ENCODE results near the gene APOBEC3B. TPM values are rescaled to one million over a fixed set of nuclear protein-coding genes. Genes with fewer than 3 reads are reported as not detected.
"Not testable (repeated sequence)": the region's sequence is repeated elsewhere in the genome, so short reads cannot be mapped to it uniquely, and the experiment has no call there.

APOBEC3B gene
- polyA plus RNA-seq, 1 donor = 1.4 TPM

- DNase-seq (ENCODE audit: low read depth) = no peak
These were observed 15.4 kb downstream of the APOBEC3B start for GRCh38 chr22:38997518-38997917.

- peak; percentile 65 for DNase-seq (ENCODE audit: low read depth)
These were observed 21.1 kb downstream of the APOBEC3B start for GRCh38 chr22:39003165-39003638.

DNA sequence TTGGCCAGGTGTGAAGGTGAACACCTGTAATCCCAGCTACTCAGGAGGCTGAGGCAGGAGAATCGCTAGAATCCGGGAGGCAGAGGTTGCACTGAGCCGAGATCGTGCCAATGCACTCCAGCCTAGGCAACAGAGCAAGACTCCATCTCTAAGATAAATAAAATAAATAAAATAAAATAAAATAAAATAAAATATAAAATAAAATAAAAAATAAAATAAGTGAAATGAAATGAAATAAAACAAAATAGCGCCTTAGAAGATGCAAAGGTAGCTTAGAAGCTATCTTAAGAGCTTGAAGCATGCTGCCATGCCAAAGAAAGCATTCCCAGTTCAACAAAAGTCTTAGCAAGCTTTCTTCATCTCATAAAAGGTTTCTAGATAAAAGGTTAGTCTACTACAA lies 25.0 kb downstream of the APOBEC3B start:
- no peak for DNase-seq (ENCODE audit: low read depth)

- not testable (repeated sequence) for DNase-seq (ENCODE audit: low read depth)
These were observed 26.2 kb downstream of the APOBEC3B start for GRCh38 chr22:39008271-39008850.

GRCh38 chr22:39010946-39011345 lies 28.8 kb downstream of the APOBEC3B start:
- DNase-seq (ENCODE audit: low read depth) = no peak

- DNase-seq (ENCODE audit: low read depth) = no peak
These were observed 30.7 kb downstream of the APOBEC3B start for GRCh38 chr22:39012533-39013511.

DNA sequence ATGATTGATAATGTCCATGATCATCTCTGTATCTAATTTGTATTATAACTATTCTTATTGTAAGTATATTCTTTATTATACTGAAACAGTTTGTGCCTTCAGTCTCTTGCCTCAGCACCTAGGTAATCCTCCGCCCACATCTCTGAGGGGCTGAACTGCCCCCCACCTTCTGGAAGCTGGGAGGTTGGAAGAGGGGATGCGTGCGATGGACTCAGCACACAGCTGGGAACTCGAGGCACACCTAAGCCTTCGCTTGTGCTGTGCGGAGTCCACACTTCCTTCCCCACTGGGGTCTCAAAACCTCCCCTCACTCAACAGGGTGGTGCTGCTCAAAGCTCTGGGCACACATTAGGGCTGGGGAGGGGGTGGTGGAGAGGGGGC lies 31.4 kb downstream of the APOBEC3B start:
- not testable (repeated sequence) for DNase-seq (ENCODE audit: low read depth)

DNA sequence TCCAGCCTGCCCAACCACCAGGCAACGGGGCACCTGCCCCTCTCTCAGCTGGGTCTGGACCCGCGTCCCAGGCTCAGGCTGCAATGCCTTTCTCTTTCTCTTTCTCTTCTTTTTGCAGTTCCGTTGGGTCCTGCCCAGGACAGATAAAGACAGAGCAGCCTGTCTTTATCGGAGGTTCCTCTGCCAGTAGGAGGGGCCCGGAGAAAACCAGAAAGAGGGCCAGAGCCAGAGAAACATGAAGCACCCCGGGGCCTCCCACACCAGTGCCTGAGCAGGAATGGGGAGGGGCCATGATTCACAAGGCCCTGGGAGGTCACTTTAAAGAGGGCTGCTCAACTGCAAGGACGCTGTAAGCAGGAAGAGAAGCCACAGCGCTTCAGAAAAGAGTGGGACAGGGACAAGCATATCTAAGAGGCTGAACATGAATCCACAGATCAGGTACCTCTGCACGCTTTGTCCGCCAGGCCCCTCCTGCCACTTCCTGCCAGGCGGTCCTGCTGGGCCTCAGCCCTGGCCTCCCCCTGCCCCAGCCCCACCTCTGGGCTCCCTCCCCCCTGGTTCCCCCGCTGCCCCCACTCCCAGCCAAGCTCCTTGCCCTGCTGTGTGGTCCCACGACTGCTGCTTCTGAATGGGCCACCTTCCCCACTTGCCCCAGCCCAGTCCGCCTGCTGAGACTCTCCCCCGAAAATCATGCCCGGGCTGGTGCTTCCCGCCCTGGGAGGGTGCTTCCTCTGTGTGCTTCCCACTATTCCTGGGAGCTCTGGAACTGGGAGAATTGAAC lies 32.0 kb downstream of the APOBEC3B start, which contains the start of gene APOBEC3C:
APOBEC3C (plus strand) TSS at position 316 of the 781 bp plus-strand sequence; CDS start at position 422, 106 bp downstream.
- DNase-seq (ENCODE audit: low read depth) = peak; percentile 32

DNA sequence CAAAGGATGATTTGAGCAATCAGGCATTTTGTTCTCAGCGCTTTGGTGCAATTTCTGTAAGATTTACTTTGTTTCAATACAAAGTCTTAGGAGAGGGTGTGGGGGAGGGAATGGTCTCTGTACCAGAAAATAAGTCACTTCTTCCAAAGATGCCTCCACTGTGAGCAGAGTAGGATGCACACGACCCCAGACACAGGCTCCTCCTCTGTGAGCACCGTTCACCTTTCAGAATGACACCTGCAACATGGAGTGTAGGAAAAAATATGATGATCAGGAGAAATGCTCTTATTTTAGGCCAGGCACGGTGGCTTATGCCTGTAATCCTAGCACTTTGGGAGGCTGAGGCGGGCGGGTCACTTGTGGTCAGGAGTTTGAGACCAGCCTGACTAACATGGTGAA lies 32.6 kb downstream of the APOBEC3B start:
- not testable (repeated sequence) for DNase-seq (ENCODE audit: low read depth)

- no peak for DNase-seq (ENCODE audit: low read depth)
These were observed 34.4 kb downstream of the APOBEC3B start for GRCh38 chr22:39016592-39016991.

DNA sequence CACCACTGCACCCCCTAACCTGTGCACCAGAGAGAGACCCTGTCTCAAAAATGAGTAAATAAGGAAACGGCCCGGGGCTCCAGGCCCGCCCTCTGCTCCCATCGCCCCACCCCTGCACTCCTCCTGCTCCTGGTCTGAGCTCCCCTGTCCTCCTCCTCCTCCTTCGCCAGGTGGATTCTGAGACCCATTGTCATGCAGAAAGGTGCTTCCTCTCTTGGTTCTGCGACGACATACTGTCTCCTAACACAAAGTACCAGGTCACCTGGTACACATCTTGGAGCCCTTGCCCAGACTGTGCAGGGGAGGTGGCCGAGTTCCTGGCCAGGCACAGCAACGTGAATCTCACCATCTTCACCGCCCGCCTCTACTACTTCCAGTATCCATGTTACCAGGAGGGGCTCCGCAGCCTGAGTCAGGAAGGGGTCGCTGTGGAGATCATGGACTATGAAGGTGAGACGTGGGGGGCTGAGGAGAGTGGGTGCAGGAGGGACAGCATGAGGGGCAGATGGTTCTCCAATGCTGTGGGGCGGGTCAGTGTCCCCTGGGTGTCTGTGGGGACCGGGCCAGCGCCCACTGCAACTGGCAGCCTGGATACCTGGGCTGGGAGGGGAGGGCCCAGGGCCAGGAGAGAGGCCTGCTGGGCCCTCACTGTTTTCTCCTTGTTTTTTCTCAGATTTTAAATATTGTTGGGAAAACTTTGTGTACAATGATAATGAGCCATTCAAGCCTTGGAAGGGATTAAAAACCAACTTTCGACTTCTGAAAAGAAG lies 35.6 kb downstream of the APOBEC3B start:
- no peak for DNase-seq (ENCODE audit: low read depth)

GRCh38 chr22:39020021-39020651 lies 38.0 kb downstream of the APOBEC3B start:
- not testable (repeated sequence) for DNase-seq (ENCODE audit: low read depth)

DNA sequence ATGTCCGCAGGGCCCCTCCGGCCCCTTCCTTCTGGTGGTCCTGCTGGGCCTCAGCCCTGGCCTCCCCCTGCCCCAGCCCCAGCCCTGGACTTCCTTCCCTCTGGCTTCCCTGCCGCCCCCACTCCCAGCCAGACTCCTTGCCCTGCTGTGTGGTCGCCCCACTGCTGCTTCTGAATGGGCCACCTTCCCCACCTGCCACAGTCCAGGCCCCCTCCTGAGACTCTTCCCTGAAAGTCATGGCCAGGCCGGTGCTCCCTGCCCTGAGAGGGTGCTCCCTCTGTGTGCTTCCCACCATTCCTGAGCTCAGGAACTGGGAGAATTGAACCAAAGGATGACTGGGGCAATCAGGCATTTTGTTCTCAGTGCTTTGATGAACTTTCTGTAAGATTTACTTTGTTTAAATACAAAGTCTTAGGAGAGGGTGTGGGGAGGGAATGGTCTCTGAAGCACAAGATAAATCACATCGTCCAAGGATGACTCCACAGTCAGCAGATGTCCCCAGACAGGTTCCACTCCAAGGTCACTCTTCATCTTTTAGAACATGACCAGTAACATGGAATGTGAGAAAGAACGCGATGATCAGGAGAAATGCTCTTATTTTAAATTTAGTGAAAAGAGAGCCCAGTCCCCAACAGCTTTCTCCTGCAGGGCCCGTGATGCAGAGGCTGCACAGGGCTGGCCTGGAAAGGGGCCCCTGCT lies 39.6 kb downstream of the APOBEC3B start:
- DNase-seq (ENCODE audit: low read depth) = no peak

GRCh38 chr22:39024519-39025308 lies 42.6 kb downstream of the APOBEC3B start:
- DNase-seq (ENCODE audit: low read depth) = no peak

DNA sequence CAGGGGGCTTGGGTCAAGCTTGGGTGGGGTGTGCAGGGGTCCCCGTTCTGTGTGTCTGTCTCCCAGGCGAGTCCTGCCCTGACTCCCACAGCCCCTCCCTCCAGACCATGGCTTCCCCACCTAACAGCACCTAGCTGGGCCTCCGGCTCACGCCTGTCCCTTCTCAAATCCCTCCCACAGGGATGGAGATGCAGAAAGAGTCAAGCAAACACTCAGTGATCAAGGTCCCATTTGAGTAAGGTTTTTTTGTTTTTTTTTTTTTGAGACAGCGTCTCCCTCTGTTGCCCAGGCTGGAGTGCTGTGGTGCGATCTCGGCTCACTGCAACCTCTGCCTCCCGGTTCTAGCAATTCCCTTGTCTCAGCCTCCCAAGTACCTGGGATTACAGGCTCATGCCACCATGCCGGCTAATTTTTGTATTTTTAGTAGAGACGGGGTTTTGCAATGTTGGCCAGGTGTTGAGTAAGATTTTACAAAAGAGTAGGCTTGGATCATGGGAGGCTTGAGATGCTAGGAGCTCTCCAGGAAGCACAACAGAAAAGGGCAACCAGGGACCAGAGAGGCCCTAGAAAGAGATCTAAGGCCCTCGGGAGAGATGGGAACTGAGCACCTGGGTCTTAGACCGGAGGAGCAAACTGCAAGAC lies 44.5 kb downstream of the APOBEC3B start:
- DNase-seq (ENCODE audit: low read depth) = no peak

DNA sequence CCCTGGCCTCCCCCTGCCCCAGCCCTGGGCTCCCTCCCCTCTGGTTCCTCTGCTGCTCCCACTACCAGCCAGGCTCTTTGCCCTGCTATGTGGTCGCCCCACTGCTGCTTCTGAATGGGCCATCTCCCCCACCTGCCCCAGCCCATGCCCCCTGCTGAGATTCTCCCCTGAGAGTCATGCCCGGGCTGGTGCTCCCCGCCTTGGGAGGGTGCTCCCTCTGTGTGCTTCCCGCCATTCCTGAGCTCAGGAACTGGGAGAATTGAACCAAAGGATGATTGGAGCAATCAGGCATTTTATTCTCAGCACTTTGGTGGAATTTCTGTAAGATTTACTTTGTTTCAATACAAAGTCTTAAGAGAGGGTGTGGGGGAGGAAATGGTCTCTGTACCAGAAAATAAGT lies 45.6 kb downstream of the APOBEC3B start:
- no peak for DNase-seq (ENCODE audit: low read depth)

- no peak for DNase-seq (ENCODE audit: low read depth)
These were observed 46.1 kb downstream of the APOBEC3B start for GRCh38 chr22:39028281-39028680.

- DNase-seq (ENCODE audit: low read depth) = no peak
These were observed 47.1 kb downstream of the APOBEC3B start for GRCh38 chr22:39029227-39029626.

DNA sequence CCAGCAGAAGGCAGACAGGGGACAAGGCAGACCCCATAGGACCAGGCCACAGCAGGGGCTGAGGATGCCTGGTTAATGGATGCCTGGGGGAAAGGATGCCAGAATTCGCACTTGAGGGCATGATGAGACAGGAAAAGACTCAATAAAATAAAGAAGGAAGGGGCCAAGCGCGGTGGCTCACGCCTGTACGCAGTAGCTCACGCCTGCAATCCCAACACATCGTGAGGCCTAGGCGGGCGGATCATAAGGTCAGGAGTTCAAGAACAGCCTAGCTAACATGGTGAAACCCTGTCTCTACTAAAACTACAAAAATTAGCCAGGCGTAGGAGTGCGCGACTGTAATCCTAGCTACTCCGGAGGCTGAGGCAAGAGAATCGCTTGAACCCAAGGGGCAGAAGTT lies 48.6 kb downstream of the APOBEC3B start:
- no peak for DNase-seq (ENCODE audit: low read depth)
